Activated naive CD4-positive, alpha-beta T cell (primary cell): ENCODE results near the gene UCHL3.

Source experiments
- DNase-seq, 4 experiments: peaks; one replicate each; lab custom pipeline; 2025; lab: John Stamatoyannopoulos, UW

The UCHL3 gene

DNA sequence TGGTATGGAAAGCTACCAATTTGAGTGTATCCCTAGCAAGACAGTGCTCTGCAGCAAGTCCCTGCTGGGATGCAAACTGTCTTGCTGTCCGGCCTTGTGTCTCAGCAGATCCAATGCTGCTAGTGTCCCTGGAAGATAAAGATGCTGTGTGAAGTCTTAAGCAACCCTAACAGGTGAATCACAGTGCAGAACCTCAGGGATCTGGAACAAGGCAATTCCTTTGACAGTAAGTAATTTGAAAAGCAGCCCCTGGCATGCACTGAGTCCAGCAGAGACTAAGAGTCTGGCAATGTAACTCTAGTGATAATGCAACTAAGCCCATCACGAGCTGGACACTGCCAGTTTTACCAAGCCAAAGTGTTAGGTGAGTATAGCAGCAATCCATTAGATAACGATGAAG lies 1.7 kb upstream of the UCHL3 start:
- no peak for DNase-seq

DNA sequence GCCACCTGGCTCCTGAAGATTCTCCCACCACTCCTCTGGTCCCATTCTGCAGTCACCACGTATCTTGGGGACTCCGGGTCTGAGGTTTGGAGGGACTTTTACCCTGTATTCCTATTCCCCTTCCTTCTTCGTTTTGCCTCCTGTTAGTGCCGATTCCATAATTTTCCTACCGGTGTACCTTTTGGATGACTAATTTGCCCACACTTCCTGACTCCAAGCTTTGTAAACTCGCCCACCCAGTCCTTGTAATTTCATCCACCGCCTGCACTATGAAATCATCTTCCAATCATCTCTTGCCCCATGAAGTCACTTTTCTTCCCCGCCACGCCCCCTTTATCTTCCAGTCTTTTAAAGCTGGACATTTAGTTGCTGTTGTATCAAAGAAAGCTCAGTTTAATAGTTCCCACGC lies 572 bp downstream of the UCHL3 start:
- no peak for DNase-seq

DNA sequence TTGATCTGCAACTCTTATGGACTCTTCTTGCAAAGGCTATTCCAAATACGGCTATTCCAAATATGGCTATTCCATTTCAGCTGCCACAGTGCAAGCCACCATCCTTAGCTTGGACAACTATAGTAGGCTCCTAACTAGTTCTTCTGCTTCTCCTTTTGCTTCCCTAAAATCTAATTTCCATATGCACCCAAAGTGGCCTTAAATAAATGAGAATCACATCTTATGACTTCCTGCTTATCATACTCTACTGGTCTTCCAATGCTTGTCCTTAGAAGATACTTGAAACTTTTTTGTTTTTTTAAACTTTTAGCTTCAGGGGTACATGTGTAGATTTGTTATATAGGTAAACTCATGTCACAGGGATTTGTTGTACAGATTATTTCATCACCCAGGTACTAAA lies 4.9 kb downstream of the UCHL3 start:
- no peak for DNase-seq

DNA sequence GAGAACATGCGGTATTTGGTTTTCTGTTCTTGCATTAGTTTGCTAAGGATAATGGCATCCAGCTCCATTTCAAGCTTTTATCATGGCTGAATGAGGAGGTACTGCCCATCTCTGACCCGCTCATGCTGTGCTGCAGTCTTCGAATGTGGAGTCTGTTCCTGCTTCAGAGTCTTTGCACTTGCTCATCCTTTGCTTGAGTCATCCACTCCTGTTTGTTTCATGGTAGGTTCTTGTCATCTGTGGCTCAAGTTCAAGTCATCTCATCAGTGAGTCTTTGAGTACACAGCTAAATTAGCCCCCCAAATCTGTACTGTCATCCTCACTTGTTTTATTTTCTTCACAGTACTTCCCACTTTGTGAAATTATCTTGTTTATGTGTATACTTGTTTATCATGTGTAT lies 5.4 kb downstream of the UCHL3 start:
- DNase-seq, result no peak

DNA sequence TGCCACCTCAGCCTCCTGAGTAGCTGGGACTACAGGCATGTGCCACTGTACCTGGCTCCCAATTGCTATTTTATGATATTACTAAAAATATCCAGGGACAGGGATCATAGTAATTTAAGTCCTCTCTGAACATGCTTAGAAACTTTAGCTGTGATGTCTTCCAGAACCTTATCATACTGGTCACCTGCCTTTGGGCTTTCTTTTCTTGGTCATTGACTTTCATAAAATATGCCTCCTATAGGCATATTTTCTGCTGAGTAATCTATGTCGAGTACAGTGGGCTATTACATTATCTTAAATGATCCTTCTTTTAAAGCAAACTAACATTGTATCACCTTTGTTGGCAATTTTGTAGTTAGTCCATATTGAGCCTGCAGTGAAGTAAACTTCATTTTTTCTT lies 6.2 kb downstream of the UCHL3 start:
- DNase-seq, result no peak

DNA sequence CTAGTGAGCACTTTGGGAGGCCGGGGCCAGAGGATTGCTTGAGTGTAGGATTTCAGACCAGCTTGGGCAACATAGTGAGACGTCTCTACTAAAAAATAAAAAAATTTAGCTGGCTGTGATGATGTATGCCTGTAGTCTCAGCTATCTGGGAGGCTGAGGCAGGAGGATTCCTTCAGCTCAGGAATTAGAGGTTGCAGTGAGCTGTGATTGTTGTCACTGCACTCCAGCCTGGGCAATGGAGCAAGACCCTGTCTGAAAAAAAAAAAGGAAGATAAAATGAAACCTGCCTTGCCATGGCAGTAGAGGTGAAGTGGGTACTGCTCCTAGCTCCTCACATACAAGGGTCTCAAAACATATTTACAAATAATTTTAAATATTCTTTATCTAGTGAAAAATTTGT lies 7.4 kb downstream of the UCHL3 start:
- DNase-seq, result no peak

DNA sequence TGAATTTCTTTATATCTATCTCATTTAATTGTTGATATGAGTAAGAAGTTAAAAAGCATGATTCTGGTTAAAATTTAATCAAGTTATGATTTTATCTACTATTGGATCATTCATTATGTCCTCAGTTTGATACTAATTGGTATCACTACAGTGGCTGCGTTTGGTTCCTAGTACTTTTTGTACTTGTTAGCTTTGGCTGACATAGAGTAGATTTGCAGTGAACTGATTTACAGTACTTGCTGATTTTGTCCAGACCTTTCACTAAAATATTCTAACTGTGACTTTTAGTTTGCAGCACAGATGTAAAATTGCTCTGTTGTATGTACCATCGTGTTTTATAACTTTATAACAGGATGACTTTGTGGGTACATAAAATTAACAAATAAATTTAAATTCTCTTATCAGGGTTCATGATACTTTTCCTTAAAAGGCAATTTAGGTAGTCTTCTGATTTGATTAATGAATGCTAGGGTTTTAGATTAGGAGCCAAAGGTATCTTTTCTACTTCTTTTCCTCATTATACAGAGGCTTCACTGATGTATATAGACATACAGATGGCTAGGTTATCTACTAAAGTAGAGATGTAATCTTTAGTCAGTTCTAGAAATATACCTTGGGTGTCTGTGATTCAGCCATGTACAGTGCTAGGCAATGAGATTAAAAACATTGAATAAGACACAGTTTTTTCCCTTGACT lies 8.7 kb downstream of the UCHL3 start:
- DNase-seq, result no peak

DNA sequence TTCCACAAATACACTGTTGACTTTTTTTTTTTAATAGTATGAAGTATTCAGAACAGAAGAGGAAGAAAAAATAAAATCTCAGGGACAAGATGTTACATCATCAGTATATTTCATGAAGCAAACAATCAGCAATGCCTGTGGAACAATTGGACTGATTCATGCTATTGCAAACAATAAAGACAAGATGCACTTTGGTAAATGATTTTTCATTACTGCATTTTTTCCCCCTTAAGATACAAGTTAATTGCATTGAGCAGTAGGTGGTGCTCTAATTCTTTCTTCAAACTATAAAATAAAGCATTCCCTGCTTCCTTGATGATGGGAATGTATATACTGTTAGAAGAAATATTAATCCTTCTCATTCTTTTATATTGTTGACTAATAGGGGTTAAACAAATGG lies 17.1 kb downstream of the UCHL3 start:
- no peak for DNase-seq

DNA sequence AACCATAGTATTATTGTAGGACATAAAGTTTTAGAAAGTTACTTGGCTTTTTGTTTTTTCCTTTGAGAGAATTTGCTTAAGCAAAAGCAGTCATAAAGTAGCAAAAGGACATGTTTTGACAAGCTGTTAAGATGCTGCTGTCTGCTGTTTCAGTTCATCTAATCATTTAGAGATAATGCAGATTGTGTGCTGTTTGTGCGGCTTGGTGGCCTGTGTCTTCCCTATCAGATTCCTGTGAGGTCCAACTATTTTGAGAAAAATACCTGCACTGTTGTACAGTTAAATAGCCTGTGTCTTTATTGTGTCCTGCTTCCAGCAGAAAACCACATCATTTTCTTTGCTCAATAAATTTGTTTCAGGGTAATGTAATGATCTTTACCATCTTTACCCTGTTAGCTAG lies 20.0 kb downstream of the UCHL3 start:
- DNase-seq, result no peak

DNA sequence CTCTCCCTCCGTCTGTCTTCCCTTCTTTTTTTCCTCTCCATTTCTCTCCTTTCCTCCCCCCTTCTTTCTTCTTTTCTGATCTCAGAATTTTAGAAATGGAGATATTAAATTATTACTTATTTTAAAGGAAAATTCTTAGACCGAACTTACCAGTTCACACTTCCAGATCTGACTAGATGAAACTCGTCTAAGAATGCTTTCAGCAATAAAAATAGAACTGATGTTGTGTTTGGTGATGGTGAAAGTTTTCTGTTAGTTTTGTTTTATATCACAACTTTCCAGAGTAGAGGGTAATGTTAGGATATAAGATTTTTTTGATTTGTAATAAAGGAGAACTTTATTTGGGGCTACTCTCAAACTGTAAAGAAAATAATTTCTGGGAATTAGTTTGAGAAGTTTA lies 29.9 kb downstream of the UCHL3 start:
- DNase-seq, result no peak

DNA sequence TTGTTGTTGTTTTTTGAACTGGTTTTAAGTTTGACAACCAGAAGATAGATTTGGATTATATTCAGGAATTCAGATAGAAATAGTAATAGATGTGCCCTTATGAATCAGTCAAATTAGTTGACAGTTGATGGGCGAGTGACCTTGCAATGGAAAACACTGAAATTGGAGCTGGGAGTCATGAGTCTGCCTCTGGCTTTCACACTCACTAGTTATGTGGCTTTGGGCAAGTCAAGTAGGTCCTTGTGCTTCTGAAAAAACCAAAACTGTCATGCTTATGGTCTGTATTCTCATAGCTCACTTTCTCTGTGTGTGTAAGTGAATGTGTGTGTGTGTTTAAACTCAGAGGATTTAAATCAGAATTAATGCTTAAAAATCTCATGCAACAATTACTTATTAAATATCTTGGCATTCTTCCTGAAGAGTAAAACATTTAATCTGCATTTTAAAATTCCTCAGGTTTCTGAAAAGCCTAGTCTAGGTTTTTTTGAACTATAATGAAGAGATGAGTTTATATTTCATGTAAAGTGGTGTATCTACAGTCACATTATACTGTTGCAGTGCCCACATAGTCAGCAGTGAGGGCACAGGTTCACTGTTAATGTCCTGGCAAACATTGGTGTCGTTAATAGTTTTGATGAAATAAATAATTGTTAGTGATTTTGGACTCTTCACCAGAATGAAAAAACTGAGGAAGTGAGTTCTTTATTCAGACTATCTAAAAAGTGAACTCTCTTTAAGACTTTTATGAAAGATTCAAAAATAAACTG lies 32.5 kb downstream of the UCHL3 start:
- DNase-seq, result no peak

DNA sequence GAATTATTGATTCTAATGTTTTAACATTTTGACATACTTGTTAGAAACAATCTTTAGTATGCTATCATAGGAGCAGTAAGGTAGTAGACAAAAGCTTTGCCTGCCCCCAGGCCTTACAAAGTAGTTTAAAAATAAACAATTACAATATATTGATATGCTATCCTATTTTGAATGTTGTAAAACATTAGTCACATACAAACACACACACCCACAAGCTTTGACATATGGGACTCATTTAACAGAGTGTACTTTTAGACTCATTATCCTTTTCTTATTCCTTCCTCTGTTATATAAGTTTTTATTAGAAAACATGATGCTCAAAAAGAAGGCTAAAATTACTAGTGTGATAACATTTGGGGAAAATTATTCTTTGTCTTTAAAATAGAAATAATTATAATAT lies 33.5 kb downstream of the UCHL3 start:
- DNase-seq, result no peak

DNA sequence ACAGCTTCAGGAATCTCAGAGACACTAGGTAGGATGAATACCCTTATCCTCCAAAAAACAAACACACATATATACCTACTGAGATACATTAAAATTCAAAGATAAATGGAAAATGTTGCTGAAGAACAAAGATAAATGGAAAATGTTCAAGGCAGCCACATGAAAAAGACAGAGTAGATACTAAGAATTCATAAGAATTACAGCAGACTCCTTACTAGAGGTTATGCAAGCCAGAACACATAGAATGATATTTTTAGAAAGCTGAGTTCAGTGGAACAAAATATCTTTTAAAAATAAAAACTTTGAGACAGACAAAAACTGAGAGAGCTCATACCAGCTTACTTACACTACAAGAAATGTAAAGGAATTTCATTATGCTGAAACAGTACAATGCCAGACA lies 35.6 kb downstream of the UCHL3 start:
- DNase-seq, result no peak

DNA sequence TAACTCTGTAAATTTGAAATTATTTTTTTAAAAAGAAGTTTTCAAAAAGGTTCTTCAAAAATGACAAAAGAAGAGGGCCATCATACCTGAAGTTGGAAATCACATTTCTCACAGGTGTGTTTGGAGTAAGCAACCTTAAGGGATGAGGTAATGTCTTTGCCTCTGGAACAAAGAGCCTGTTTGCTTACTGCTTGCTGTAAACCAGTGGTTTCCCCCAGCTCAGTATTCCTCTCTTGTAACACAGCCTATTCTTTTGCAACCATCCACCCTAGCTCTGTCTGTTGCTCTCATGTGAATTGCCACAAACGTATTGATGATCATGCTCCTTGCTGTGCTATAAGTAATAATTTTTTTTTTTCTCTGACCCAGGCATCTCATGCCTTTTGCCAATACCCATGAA lies 38.1 kb downstream of the UCHL3 start:
- DNase-seq, result no peak

DNA sequence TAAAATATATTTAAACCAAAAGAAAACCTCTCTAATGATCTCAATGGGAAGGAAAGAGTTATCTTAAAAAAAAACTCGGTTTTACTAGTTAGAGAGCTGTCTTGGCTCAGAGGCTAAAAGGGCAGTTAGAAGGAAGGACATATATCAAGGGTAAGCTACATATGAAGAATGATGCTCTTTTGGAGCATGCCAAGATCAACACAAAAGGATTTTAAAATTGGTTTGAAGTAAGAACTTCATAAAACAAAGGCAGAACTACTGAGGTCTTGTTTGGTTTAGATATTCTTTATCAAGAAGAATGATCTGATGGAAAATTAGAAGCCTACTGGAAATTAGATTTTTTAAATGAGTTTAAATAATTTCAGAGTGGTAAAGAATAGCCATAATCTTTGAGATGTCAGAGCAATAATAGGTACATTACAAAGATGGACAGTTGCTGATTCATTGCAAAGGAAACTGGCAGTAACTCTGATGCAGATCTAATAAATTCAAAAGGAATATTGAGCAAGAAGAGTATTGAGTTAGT lies 47.1 kb downstream of the UCHL3 start:
- DNase-seq, result no peak

DNA sequence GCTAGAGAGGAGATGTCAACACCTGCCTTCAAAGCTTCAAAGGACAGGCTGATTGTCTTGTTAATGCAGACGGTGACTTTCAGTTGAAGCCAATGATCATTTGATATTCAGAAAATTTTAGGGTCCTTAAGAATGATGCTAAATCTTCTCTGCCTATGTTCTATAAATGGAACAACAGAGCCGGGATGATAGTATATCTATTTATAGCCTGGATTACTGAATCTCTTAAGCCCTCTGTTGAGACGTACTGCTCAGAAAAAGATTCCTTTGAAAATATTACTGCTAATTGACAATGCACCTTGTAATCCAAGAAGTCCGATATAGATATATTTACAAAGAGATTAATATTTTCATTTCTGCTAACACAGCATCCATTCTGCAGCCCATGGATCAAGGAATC lies 50.8 kb downstream of the UCHL3 start:
- no peak for DNase-seq

DNA sequence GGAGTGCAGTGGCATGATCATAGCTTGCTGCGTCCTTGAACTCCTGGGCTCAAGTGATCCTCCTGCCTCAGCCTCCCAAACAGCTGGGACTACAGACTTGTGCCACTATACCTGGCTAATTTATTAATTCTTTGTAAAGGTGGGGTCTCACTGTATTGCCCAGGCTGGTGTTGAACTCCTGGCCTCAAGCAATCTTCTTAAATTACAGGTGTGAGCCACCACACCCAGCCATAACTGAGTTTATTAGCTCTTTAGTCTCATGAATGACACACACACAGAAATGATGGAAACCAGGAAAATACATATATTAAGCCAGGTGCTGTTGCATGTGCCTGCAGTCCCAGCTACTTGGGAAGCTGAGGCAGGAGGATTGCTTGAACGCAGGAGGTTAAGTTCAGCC lies 53.4 kb downstream of the UCHL3 start:
- DNase-seq, result no peak

DNA sequence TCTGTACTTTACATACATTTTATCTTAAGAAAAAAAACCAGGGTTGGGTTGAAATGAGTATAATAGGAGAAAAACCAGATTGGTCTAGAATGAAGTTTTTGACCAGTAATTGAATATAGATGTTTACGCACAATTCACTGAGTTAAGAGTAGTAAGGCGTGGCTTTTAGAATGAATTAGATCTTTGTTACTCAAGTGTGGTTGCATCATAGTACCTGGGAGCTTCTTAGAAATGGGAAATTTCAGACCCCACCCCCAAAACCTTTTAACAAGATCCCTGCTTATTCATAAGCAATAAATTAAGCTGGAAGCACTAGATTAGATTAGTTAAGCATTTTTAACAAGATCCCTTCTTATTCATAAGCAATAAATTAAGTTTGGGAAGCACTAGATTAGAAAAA lies 57.9 kb downstream of the UCHL3 start:
- DNase-seq, result no peak

DNA sequence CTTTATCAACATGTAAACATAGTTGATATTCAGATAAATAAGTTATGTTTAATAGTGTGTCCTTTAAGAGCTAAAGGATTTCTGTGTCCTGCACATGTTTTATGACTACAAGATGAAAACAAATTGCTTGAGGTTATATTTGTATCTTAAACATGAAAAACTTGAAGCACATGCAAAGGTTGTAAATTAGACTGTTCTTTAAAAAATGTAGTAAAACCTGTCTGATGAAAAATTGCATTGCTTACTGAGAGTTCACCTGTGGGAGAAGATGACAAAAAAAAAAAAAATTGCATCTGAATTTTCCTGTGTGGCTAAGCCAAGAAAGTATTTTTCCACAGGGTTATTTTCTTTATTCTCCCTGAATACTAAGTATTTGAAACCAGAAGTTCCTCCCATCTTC lies 60.9 kb downstream of the UCHL3 start:
- no peak for DNase-seq

DNA sequence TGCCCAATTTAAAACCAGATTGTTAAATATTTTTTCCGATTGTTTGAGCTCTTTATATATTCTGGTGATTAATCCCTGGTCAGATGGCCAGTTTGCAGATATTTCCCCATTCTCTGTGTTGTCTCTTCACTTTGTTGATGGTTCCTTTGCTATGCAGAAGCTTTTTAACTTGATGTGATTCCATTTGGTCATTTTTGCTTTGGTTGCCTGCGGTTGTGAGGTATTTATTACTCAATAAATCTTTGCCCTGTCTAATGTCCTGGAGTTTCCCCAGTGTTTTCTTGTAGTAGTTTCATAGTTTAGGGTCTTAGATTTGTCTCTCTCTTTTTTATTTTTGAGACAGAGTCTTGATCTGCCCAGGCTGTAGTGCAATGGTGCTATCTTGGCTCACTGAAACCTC lies 62.8 kb downstream of the UCHL3 start:
- DNase-seq, result no peak

DNA sequence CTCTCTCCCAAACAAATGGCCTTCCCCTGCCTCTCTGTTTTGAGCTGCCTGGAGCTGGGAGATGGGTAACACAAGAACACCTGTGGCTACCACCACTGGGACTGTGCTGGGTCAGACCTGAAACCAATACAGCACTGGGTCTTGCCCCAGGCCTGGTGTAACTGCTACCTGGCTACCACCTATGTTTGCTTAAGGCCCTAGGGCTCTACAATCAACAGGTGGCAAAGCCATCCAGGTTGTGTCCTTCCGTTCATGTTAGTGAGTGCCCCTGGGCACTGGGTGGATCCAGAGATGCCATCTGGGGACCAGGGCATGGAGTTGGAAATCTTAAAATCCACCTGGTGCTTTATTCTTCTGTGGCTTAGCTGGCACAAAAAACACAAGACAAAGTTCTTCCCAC lies 67.6 kb downstream of the UCHL3 start:
- no peak for DNase-seq

DNA sequence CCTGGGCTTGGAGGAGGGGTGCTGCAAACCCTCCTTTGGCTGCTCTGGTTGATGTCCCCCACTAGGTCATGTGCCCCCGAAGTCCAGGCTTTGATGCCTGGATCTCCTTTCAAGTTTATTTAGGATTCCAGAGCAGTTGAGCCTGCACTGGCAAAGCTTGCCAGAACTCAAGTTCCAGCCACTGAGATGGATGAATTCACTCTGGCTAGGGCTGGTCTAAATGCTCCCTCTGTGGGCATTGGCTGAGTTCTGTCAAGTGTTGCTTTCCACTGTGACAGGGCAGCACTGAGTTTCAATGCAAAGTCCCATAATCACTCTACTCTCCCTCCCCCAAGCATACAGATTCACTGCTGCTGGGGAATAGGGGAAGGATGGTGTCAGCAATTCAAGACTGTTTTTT lies 68.7 kb downstream of the UCHL3 start:
- no peak for DNase-seq

DNA sequence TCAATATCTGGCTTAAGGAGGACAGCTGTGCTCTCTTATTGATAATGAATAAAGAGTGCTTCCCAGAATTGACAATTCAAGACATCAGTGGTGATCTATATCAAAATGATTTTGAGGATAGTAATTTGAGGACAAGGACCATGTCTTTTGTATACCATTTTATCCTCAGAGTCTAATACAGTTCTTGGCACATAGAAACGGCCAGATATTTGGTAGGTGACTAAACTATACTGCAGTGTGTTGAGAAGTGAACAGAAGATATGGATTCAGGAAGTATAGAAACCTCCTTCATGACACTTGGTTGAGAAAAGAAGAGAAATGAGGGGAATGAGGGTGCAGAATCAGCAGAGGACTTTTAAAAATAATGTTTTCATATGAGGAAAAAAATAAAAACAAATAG lies 70.4 kb downstream of the UCHL3 start:
- no peak for DNase-seq

DNA sequence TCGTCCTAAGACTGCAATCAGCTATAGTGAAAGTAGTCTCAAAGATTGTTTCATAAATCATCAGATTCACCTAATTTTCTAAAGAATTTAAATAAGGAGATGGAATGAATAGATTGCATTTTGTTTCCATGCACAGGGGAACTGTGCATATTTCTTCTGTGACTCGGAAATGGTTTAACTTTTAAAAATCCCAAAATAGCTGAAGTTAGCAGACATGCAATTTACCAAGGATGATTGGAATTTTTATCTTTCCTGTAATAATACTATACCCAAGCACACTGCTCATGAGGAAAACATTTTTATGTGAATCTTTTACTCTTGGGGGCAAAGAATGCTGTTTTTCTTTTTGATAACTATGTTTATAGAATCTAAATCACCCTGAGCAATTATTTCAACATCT lies 71.6 kb downstream of the UCHL3 start:
- no peak for DNase-seq
